GM19240 (cell line): ENCODE data around the gene TIPIN.
A peak's percentile ranks its signal among the peaks of the same experiment; 100 is the strongest.
"Not testable (repeated sequence)": the region's sequence is repeated elsewhere in the genome, so short reads cannot be mapped to it uniquely, and the experiment has no call there.

Experiments used
- DNase-seq: peaks from one replicate; pipeline ENCODE4 v3.0.0; 2011; ENCODE audit warnings: low spot score; ENCODE audit not compliant: insufficient read length

Gene TIPIN, protein sequence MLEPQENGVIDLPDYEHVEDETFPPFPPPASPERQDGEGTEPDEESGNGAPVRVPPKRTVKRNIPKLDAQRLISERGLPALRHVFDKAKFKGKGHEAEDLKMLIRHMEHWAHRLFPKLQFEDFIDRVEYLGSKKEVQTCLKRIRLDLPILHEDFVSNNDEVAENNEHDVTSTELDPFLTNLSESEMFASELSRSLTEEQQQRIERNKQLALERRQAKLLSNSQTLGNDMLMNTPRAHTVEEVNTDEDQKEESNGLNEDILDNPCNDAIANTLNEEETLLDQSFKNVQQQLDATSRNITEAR

DNA sequence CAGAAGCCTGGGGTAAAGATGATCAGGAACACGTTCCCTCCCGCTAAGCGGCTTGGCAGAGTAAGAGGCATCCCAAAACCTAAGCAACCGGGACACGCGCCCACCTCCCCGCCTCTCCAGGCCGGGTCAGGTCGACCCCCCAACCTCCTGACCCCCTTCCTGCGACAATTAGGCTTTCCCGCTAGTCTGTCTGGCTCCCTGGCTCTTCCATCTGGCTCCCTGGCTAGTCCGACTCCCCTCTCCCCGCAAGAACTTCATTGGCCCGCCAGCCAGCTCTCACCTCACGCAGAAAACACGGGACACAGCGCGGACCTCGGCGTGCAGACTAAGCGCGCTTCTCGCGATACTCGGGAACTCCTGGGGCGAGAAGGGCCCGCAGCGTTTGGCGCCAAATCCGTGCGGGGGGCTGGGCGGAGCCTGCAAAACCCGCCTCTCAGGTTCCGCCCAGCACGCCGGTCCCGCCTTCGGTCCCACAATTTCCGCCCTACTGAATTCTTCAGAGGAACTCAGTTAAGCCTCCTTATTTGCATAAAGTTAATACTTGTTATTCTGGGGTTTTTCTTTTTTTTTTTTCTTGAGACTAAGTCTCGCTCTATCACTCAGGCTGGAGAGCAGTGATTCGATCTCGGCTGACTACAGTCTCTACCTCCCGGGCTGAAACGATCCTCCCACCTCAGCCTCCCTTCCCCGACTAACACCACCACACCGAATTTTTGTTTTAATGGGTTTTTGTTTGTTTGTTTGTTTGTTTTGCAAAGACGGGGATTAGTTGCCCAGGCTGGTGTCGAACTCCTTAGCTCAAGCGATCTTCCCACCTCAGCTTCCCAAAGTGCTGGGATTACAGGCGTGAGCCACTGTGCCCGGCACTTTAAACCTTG is at the start of gene TIPIN:
TIPIN (minus strand) TSS at position 327 of the 878 bp plus-strand sequence. CDS start 3,738 bp downstream, outside the sequence.
- DNase-seq = peak; percentile 83

DNA sequence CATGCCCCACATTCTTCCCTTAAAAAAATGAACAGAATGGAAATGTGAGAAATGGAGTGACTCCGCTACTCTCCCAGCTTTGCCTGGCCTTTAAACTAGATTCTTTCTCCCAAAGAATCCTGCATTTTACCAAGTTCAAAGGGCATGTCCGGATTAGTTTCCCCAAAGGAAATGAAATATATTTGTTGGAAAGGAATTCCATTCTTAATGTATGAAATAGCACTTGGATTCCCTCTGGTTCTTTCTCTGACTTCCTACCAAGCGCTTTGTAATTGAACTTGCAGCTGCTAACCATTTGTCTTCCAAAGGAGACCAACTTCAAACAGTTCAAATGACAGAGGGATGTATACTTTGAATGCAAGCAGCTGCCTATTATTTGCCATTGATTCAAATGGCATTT is 49.1 kb upstream of the TIPIN start:
- no peak for DNase-seq

DNA sequence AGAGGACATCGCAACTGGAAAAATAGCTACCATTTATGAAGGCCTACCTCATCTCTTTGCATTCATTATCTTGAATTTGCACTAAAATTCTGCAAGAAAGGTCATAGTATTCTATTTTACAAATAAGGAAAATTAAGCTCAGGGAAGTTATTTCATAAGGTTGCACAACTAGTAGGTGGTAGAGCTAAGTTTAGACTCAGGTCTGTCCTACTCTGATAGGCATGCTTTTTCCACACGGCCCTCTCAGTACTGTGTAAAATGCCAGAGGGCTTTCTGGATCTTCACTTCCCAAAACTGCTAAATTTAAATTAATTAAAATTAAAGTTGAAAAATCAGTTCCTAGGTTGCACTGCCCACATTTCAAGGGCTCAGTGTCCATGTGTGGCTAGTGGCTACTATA is 48.5 kb upstream of the TIPIN start:
- no peak for DNase-seq

DNA sequence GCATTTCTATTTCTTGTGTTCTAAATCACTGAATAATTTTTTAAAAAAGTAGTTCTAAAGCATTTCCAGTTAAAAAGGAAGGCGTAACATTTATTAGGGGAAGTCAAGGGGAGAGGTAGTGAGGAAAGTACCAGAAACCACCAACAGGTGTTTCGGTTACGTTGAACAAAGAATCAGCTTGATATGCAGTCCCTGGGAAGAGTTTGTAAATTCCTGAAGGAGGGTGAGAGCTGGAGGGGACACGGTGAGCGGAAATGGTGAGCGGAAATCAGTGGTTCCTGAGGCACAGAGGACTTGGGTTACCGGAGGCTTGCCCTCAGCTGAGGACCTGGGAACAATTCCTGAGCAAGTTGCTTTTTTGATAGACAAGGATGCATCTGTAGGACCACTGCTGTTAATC is 48.0 kb upstream of the TIPIN start:
- no peak for DNase-seq

DNA sequence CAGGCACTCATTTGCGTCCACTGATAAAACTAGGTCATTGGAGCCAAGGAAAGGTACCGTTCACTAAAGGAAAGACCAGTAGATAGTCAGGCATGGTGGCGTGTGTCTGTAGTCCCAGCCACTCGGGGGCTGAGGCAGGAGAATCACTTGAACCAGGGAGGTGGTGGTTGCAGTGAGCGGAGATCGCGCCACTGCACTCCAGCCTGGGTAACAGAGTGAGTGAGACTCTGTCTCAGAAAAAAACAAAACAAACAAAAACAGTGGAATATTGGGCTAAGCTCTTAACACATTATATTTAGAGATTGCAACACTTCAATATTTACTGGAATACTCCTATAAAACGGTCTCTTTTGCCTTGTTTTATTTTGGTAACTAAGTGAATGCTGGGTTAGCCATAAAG is 47.6 kb upstream of the TIPIN start:
- no peak for DNase-seq

DNA sequence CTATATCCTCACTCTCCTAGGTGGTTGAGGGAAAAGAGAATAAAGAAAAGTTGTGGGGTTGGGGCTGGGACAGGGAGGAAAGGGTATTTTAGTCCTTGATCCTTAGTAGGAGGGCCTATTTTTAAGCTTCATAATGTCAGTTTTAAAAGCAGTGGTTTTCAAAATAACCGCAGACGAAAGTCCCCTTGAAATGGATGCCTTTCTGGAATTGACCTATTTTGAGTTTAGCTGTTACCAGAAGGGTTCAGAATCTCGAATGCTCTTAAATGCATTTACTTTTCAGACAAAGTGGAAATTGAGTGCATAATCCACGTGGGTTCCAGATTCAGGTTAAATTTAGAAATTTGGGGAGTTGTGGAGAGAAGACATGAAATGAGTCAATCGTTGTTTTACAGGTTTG is 46.8 kb upstream of the TIPIN start:
- DNase-seq = no peak

DNA sequence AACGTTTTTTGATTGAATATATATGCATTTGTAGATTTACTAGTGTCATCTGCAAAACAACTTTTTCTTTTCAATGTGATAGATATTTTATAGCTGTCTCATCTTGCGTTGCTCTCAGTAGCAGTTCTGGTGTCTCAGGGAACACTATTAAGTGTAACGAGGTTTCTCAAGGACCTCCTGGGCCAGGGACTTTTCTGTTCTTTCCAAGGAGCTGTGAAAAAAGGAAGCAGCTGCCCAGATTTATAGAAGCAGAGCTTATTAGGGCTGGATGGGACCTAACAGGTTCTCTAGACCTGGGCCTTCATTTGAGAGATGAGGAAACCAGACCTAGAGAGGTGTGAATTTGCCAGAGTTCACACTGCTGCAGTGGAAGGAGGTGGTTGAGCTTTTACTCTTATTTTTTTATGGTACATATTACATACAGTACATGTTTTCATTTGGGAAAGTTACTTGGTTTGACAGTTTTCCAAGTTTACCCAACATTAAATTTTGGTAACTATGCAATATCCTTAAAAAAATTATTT is 46.3 kb upstream of the TIPIN start:
- no peak for DNase-seq

DNA sequence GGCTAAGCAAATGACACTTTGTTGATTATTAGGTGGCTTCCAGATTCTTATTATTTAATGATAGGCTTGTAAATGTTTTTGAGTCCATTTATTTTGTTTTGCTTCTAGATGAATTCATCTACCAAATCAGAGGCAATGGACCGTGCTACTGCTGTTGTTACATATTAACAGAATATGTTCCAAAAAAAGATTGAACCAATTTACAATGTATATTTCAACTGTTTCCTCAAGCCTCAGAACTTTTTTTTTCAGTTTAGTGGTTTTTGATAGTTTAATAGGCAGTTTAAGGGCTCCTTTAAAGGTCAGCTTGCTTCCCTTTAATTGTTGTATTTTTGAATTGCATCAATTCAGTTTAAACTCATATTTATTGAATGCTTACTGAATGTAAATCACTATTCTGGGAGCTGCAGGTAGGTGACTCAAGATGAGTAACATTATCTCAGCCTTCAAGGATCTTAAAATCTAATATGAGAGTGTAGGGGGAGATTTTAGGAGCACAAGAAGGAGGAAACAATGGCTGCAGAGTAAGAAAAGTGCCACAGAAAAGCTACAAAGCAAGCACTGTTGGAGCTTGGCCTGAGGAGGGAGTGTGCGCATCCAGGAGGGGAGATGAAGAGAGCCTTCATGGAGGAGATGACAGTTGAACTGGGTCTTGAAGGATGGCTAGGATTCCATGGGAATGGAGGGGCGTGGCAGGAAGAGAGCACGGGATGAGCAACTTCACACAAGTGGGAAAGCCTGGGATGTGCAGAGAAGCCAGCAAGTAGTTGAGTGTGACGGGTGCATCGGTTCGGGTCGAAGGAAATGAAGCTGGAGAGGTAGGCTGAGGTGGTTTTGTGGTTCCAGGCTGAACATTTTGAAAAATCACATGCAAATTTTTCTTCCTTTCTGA is 44.9 kb upstream of the TIPIN start:
- DNase-seq = no peak

DNA sequence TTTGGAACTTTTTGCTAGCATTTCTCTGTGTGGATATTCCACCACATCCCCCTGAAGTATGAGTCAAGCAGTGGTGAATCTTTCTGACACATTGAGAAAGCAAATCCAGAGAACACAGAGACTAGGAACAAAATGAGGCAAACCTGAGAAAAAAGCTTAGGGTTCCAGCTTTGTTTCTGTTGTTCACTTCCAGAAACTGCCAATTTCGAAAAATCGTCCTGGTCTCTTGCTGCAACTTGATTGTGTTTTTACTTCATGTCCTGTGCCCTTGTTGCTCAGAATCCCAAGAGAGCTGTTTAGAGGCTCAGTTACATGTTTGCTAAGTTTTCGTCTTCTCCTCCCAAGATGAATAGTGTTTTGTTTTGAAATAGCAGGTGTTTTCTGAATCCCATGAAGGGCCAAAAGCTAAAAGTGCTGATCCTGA is 43.9 kb upstream of the TIPIN start:
- no peak for DNase-seq

DNA sequence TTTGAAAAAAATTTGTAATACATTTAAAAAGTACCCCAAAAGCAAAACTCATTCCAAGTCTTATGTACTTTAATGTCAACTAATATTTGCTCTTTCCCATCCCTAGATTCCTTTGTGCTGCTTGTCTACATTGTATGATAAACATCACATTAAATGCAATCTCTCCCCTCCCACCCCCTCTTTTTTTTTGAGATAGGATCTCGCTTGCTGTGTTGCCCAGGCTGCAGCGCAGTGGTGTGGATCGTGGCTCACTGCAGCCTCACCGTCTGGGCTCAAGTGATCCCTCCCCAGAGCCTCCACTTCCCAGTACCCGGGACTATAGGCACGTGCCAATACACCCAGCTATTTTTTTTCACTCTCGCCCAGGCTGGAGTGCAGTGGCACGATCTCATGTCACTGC is 42.8 kb upstream of the TIPIN start:
- no peak for DNase-seq

DNA sequence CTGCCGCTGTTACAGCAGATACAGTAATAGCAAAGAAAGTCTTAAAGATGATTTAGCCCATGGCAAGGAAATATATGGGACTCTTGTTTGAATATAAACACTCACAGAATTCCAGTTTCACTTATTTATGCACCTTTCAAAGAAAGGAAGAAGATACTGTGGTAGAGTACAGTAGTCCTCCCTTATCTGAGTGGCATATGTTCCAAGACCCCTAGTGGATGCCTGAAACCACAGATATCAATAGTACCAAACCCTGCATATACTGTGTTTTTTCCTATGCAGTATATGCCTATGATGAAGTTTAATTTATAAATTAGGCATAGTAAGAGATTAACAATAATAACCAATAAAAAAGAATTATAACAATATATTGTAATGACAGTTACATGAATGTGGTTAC is 38.4 kb upstream of the TIPIN start:
- no peak for DNase-seq

DNA sequence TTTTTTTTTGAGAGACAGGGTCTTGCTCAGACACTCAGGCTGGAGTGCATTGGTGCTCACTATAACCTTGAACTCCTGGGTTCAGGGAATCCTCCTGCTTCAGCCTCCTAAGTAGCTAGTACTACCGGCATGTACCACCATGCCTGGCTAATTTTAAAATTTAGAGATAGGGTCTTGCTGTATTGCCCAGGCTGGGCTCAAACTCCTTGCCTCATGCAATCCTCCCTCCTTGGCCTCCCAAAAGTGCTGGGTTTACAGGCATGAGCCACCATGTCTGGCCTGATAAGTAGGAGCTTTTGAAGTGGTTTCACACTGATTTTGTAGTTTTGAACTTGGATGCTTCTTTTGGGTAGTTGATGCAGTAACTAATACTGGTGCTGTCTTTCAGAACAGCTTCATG is 38.0 kb upstream of the TIPIN start:
- no peak for DNase-seq

DNA sequence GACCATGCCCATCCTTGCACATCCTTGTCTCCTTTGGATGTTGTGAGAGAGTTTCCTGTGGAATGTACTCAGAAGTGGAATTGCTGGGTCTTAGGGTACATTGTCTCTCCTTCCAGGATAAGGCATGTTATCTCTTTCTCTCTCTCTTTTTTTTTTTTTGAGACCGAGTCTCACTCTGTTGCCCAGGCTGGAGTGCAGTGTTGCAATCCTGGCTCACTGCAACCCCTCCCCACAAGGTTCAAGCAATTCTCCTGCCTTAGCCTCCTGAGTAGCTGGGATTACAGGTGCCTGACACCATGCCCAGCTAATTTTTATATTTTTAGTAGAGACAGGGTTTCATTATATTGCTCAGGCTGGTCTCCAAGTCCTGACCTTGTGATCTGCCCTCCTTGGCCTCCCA is 36.6 kb upstream of the TIPIN start:
- DNase-seq = not testable (repeated sequence)

DNA sequence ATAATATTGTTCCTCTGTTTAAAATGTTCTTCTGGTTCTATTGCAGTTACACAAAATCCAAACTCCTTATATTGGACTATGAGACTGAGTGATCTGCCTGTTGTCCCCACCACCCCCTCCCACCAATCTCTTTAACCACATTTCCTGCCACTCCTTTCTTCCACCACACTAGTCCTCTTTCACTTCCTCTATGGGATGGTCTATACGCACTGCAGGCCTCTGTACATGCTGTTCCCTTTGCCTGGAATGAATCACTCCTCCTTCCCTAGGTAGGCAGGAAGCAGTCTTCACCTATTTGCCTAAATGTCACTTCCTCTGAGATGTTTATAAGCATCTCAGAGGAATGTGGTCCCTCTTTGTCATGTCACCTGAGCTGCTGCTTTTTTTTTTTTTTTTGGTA is 34.2 kb upstream of the TIPIN start:
- DNase-seq = no peak

DNA sequence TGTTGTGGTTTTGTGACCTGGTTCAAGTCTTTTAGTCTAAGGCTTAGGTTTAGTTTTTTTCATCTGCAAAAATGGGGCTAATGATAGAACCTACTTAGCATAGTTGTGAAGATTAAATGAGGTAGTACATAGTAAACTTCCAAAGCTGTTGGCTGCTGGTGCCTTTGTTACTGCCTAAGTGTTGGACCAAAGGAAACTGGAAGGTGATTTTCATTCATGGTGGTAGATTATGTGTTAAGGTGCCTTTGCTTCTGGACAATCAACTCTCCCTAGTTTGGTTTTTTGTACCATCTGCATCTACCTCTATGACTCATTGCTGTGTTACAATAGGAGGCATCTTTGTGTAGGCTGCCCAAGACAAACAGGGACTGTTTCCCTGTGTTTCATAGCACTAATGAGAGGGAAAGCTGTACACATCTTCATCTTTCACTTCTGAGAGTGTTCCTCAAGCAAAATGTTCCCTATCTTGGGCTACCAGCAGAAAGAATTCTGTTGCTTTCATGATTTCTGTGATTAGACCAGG is 33.4 kb upstream of the TIPIN start:
- no peak for DNase-seq

DNA sequence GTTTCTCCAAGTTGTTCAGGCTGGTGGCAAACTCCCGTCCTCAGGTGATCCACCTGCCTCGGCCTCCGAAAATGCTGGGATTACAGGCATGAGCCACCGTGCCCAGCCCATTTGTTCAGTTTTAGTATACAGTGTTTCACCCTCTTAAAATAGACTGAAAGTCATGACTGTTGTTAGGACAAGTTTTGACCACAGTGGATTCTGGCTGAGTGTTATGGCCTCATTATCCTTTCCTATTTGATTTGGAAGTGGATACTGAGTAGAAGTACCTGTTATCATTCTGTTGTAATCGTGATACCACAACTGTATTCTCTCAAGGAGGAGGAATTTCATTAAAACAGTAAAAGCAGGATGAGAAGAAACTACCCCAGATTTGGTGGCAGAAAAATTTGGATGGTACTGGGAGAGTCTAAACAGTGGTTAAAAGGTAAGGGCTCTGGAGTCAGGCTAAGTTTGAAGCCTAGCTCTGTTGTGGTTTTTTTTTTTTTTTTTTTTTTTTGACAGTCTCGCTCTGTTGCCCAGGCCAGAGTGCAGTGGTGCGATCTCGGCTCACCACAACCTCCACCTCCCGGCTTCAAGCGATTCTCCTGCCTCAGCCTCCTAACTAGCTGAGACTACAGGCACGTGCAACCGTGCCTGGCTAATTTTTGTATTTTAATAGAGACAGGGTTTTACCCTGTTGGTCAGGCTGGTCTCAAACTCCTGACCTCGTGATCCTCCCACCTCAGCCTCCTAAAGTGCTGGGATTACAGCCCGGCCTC is 32.8 kb upstream of the TIPIN start:
- no peak for DNase-seq

DNA sequence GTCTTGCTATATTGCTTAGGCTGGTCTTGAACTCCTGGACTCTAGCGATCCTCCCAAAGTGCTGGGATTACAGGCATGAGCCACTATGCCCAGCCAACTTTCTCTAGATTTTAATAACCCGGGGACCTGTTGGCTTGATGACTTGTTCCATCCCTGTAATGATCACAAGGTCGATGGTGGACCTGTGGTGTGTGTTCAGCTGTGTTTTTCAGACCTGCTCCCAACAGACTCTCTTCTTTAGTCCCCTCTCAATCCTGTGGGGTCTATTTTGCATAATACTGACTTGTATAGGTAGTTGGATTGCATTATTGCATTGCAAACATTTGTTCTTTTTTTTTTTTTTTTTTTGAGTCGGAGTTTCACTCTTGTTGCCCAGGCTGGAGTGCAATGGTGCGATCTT is 32.1 kb upstream of the TIPIN start:
- no peak for DNase-seq

DNA sequence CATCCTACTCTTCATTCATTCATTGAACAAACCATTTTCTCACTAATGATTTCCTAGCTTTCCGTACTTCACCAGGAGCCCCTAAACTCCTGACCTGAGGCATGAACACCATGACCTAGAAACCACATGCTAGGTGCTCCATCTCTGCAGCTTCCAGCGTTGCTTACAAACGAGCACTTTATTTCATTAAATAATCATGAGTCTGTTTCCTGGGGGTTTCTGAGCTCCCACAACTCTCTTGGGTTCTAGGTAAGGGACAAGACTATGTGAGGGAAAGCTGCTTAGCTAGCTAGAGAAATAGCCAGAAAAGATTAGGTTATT is 31.5 kb upstream of the TIPIN start:
- no peak for DNase-seq

DNA sequence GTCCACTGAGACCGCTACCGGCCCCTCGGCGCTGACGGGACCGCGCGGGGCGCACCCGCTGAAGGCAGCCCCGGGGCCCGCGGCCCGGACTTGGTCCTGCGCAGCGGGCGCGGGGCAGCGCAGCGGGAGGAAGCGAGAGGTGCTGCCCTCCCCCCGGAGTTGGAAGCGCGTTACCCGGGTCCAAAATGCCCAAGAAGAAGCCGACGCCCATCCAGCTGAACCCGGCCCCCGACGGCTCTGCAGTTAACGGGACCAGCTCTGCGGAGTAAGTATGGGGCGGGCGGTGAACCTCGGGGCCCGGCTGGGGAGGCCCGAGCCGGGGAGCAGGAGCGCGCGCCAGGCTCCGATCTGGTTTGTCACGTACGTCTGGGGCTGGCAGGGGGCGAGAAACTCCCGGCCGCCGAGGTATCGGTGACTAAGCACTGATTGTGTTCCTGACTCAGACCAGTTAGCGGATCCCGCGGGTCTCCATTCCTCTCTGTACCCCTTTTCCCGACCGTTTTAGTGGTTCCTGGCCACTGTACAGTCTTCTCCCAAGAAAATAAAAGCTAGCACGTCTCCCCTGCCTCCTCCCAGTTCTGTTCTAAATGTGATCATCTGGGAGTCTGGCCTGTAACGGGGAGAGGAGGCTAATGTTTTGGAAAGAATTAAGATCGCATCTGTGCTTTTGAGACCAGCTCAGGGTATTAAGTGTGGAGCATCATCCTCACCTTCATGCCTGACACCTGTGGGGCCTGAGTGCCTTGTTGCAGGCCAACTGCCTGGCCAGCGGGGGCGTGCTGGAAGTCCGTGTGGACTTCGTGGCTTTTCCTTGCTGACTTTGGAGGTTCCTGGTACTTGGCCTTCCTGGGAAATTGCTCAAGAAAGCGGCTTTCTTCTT is 30.9 kb upstream of the TIPIN start:
- no peak for DNase-seq
